GM19043 (cell line): ENCODE results near the gene KIAA1755.
"Not testable (repeated sequence)": the region's sequence is repeated elsewhere in the genome, so short reads cannot be mapped to it uniquely, and the experiment has no call there.

Experiments
- ATAC-seq: cut with Tn5 transposase; IDR thresholded peaks from one replicate; pipeline ENCODE4 v1.9.1; 2021; ENCODE audit warnings: low read depth; ENCODE audit not compliant: unreplicated experiment

The KIAA1755 gene

GRCh38 chr20:38290829-38291814 is 30.6 kb upstream of the KIAA1755 start:
- ATAC-seq: no peak

- ATAC-seq: no peak
These were observed 26.3 kb upstream of the KIAA1755 start for GRCh38 chr20:38286586-38287531.

GRCh38 chr20:38284893-38285444 is 24.4 kb upstream of the KIAA1755 start:
- no peak for ATAC-seq

- not testable (repeated sequence) for ATAC-seq
These were observed 23.6 kb upstream of the KIAA1755 start for GRCh38 chr20:38284066-38284650.

- no peak for ATAC-seq
These were observed 22.7 kb upstream of the KIAA1755 start for GRCh38 chr20:38283236-38283635.

GRCh38 chr20:38281176-38281915 is 20.8 kb upstream of the KIAA1755 start:
- ATAC-seq: not testable (repeated sequence)

- ATAC-seq: no peak
These were observed 18.2 kb upstream of the KIAA1755 start for GRCh38 chr20:38278763-38279162.

GRCh38 chr20:38278131-38278530 is 17.6 kb upstream of the KIAA1755 start:
- ATAC-seq: no peak

- no peak for ATAC-seq
These were observed 17.2 kb upstream of the KIAA1755 start for GRCh38 chr20:38277691-38278090.

GRCh38 chr20:38277285-38277684 is 16.8 kb upstream of the KIAA1755 start:
- ATAC-seq: no peak

GRCh38 chr20:38275815-38276550 is 15.4 kb upstream of the KIAA1755 start:
- no peak for ATAC-seq

GRCh38 chr20:38272961-38273360 is 12.4 kb upstream of the KIAA1755 start:
- ATAC-seq: no peak

GRCh38 chr20:38272398-38272797 is 11.9 kb upstream of the KIAA1755 start:
- no peak for ATAC-seq

- no peak for ATAC-seq
These were observed 11.1 kb upstream of the KIAA1755 start for GRCh38 chr20:38271608-38272120.

GRCh38 chr20:38270869-38271605 is 10.5 kb upstream of the KIAA1755 start:
- ATAC-seq: no peak

- ATAC-seq: no peak
These were observed 9.2 kb upstream of the KIAA1755 start for GRCh38 chr20:38269715-38270114.

GRCh38 chr20:38269040-38269439 is 8.5 kb upstream of the KIAA1755 start:
- ATAC-seq: no peak

GRCh38 chr20:38267901-38268514 is 7.5 kb upstream of the KIAA1755 start:
- ATAC-seq: no peak
